Spleen (tissue), 7 donors: ENCODE measurements around the gene TMEM163.

Source experiments
- POLR2A ChIP-seq, 3 donors: fragments of 450-650 bp; IDR thresholded peaks; one replicate each; pipeline ENCODE4 v1.5.1; 2017; ENCODE audit warnings: antibody characterized with exemption in 3 of 3, mild to moderate bottlenecking in 1 of 3
- POLR2AphosphoS5 ChIP-seq, 3 donors: sonication (generic); formaldehyde crosslinking; IDR thresholded peaks; one replicate each; pipeline ENCODE4 v1.5.1; 2017; ENCODE audit warnings: antibody characterized with exemption in 3 of 3
- TF ChIP-seq, protein P1 (sequence below), 11 experiments: fragments of 200-600 bp in 7 of 11; fragments of 450-650 bp in 4 of 11; sonication (generic) in 4 of 11; IDR thresholded peaks in 8 of 11; conservative IDR thresholded peaks in 3 of 11; 1 replicate in 7 of 11; 2 replicates in 4 of 11; pipeline versions ENCODE4 v1.4.0 to v1.8.0; 2016 to 2021; ENCODE audit warnings: antibody characterized with exemption in 11 of 11, inconsistent platforms in 4 of 11, mild to moderate bottlenecking in 1 of 11
- donor health status: DM: no; HTN: no; CAD: no; lungs with moderate emphysema.
- donor health status: DM: no; HTN: no; CAD: no.
- donor health status: DM: no; HTN: no; CAD: no.

DNA sequence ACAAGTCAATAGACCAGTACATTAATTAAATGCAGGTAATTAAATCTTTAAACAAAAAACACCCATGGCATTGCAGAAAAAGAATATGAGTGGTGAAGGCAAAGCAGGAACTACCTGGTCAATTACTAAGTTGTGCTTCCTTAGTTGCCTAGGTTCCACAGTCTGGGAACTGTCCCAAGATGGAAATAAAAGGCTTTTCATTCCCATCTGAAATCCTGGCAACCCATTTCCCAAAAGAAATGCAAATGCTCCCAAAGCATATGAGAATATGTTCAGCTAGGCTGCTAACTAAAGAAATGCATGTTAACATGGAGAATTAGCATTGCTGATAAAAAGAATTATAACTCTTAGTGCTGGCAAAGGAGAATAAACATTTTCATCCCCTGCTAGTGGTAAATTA lies 177.8 kb downstream of the TMEM163 start:
- TF ChIP-seq, protein P1, sequence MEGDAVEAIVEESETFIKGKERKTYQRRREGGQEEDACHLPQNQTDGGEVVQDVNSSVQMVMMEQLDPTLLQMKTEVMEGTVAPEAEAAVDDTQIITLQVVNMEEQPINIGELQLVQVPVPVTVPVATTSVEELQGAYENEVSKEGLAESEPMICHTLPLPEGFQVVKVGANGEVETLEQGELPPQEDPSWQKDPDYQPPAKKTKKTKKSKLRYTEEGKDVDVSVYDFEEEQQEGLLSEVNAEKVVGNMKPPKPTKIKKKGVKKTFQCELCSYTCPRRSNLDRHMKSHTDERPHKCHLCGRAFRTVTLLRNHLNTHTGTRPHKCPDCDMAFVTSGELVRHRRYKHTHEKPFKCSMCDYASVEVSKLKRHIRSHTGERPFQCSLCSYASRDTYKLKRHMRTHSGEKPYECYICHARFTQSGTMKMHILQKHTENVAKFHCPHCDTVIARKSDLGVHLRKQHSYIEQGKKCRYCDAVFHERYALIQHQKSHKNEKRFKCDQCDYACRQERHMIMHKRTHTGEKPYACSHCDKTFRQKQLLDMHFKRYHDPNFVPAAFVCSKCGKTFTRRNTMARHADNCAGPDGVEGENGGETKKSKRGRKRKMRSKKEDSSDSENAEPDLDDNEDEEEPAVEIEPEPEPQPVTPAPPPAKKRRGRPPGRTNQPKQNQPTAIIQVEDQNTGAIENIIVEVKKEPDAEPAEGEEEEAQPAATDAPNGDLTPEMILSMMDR (IDR thresholded peaks at IDR 0.05 in 8 of 11, conservative IDR thresholded peaks at IDR 0.05 in 3 of 11): no peak
- TF ChIP-seq POLR2A (IDR thresholded peaks at IDR 0.05): no peak
- TF ChIP-seq POLR2AphosphoS5 (IDR thresholded peaks at IDR 0.05): no peak
